Activated CD4-positive, alpha-beta memory T cell treated with anti-CD3 and anti-CD28 coated beads for 36 hours (primary cell): ENCODE data around the gene CABLES1. TPM values are rescaled to one million over a fixed set of nuclear protein-coding genes. Genes with fewer than 3 reads are reported as not detected.

Experiments
- CTCF ChIA-PET: fragments of 350-600 bp; sonication (Branson Sonifier 250); formaldehyde crosslinking; loops from one replicate; lab custom pipeline; 2021; ENCODE audit warnings: antibody characterized with exemption, inconsistent platforms; lab: Charles Lee
- POLR2A ChIA-PET: fragments of 350-600 bp; sonication (Branson Sonifier 250); formaldehyde crosslinking; loops from one replicate; lab custom pipeline; 2021; ENCODE audit warnings: antibody characterized with exemption; lab: Charles Lee
- DNase-seq: peaks from one replicate; pipeline ENCODE4 v3.0.0-alpha.2; 2020
- H3K27ac Mint-ChIP-seq: one replicate; pipeline ENCODE4 v1.8.0; 2021; ENCODE audit warnings: mixed read lengths
- H3K27me3 Mint-ChIP-seq: one replicate; pipeline ENCODE4 v1.8.0; 2021; ENCODE audit warnings: mixed read lengths
- H3K36me3 Mint-ChIP-seq: one replicate; pipeline ENCODE4 v1.8.0; 2021; ENCODE audit warnings: mixed read lengths
- H3K4me1 Mint-ChIP-seq: one replicate; pipeline ENCODE4 v1.8.0; 2021; ENCODE audit warnings: low read depth, mixed read lengths
- H3K4me3 Mint-ChIP-seq: one replicate; pipeline ENCODE4 v1.8.0; 2021; ENCODE audit warnings: mild to moderate bottlenecking, mixed read lengths
- H3K9me3 Mint-ChIP-seq: one replicate; pipeline ENCODE4 v1.8.0; 2021; ENCODE audit warnings: mixed read lengths
- intact Hi-C: fragments of 100-400 bp; cut with micrococcal nuclease; formaldehyde crosslinking; loops from one replicate; pipeline ENCODE4 v1.15.1; 2023
- total RNA-seq, 2 experiments: library from RNA; stranded (reverse); gene quantifications; one replicate each; pipeline ENCODE4 v1.2.3, GENCODE V29; 2021

The CABLES1 gene
- total RNA-seq, 2 experiments from 2014 or later: 1.2 to 2.2 TPM

DNA sequence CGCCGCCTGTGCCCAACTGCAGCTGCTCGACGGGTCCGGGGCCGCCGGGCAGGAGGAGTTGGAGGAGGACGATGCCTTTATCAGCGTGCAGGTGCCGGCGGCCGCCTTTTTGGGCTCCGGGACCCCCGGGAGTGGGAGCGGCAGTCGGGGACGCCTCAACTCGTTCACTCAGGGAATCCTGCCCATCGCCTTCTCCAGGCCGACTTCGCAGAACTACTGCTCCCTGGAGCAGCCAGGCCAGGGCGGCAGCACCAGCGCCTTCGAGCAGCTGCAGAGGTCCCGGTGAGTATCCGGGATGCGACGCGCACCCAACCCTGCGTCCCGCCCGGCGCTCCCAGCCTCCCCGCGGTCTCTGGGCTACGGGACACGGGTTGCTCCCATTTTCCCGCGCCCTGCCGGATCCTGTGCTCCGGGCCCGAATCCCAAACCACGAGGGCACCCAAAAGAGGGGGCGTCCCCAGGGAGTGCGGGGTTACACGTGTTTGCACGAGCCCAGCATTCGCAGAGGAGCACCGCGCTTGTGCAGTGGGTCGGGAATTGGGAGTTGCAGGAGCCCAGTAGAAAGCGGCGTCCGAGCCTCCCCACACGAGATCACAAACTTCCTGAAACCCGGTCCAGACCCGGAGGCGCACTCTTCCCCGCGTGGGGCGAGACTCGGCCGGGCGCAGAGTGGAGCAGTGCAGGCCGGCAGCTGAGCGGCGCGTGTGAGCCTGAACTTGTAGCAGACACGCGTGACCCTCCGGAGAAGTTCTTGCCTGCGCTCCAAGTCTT, 1.2 kb downstream of the CABLES1 start:
- ChIA-PET CTCF (interaction anchor here (1.0 to 8.8 kb wide), 2 partner anchors 243 to 276 kb away, joined by 3 to 126 read pairs; no protein-coding TSS in a partner anchor), POLR2A (no interaction called here)
- Mint-ChIP-seq H3K4me1 (peaks cover 14% of the 10 kb centered on the region), H3K27ac (no peak overlapping the region), H3K36me3 (peaks cover 2% of the 10 kb centered on the region), H3K27me3 (peaks cover 42% of the 10 kb centered on the region), H3K4me3 (peak overlapping the region; percentile 48), H3K9me3 (no peaks in the 10 kb centered on the region)
- intact Hi-C loops: no loop called here
- peak; percentile 15 for DNase-seq

DNA sequence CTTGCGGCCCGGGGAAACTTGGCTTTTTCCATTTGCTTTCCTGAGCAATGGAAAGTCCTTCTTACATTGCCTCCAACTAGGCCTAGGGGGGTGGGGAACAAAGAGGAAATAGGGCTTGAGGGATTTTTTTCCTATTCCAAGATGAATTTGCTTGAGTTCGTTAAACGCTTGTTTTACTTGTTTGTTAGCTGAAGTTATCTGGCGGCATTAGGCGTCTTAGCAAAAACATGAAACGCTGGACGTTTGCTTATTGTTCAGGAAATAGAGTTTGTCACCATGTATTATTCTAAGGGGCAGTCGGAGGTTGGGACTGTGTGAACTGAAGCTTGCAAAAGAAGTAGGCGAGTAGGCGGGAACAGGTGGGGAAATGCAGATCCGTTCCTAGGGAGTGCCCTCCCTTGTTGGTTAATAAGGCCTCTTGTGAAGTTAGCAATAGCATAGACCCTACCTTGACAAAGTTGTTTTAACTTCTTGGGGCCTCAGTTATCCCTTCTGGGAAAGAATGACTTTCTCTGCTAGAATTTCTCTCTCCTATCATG, 1.9 kb downstream of the CABLES1 start:
- Mint-ChIP-seq H3K9me3 (no peaks in the 10 kb centered on the region), H3K4me3 (peak overlapping the region; percentile 48), H3K36me3 (peaks cover 2% of the 10 kb centered on the region), H3K4me1 (peaks cover 11% of the 10 kb centered on the region), H3K27me3 (peaks cover 37% of the 10 kb centered on the region), H3K27ac (no peak overlapping the region)
- intact Hi-C loops: no loop called here
- DNase-seq: no peak
- ChIA-PET CTCF (interaction anchor here (1.0 kb wide), 1 partner anchor 242 kb away, joined by 3 read pairs; no protein-coding TSS in a partner anchor), POLR2A (no interaction called here)

DNA sequence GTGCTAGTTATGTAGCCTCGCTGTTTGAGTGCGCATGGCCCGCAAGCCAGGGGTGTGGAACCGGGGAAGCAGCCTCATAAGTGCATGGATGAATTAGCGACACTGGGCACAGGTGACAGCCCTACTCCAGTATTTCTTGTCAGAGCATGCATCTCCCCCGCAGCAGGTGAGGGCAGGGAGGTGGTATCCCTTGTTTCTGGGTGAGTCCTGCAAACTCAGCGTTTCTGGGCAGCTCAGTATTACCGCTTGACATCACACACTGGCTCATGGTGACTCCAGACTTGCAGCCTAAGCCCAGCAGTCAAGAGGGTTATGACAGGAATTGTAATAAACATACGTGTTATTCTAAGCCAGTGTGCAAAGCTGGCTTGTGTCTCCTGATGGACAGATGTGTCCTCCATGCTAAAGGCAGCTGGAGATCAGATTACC, 2.5 kb downstream of the CABLES1 start:
- POLR2A ChIA-PET: no interaction called here

DNA sequence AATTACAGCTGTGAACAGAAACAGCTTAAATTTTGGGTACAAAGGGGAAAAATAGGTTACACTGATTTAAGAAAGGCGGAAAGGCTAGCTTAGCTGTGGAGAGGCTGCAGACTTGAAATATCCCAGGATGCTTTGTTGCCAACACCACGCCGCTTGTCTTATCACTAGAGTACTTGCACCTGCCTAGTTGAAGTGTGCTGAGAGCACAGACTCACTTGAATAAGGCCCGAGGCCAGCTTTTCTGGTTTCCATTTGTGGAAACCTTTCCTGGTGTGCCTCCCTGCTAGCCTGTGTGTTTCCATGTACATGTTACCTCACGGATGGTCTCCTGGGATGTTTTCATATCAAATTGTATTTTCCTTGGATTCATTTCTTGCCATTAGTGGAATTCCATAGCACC, 3.2 kb downstream of the CABLES1 start:
- ChIA-PET POLR2A (no interaction called here), CTCF (no interaction called here)
- peaks cover 2% of the 10 kb centered on the region for H3K36me3 Mint-ChIP-seq
- no peak overlapping the region for H3K27ac Mint-ChIP-seq
- peaks cover 11% of the 10 kb centered on the region for H3K4me1 Mint-ChIP-seq
- peaks cover 37% of the 10 kb centered on the region for H3K27me3 Mint-ChIP-seq
- H3K9me3 Mint-ChIP-seq: no peaks in the 10 kb centered on the region
- no peak overlapping the region for H3K4me3 Mint-ChIP-seq
- intact Hi-C loops: no loop called here
- no peak for DNase-seq

More for the DNA sequence above, 2.5 kb downstream of the CABLES1 start:
- H3K4me1 Mint-ChIP-seq: peaks cover 11% of the 10 kb centered on the region
- no peaks in the 10 kb centered on the region for H3K9me3 Mint-ChIP-seq
- peaks cover 37% of the 10 kb centered on the region for H3K27me3 Mint-ChIP-seq
- intact Hi-C loops: no loop called here
- H3K36me3 Mint-ChIP-seq: peaks cover 2% of the 10 kb centered on the region
- H3K27ac Mint-ChIP-seq: no peak overlapping the region
- no peak for DNase-seq
- H3K4me3 Mint-ChIP-seq: no peak overlapping the region
- CTCF ChIA-PET: no interaction called here

DNA sequence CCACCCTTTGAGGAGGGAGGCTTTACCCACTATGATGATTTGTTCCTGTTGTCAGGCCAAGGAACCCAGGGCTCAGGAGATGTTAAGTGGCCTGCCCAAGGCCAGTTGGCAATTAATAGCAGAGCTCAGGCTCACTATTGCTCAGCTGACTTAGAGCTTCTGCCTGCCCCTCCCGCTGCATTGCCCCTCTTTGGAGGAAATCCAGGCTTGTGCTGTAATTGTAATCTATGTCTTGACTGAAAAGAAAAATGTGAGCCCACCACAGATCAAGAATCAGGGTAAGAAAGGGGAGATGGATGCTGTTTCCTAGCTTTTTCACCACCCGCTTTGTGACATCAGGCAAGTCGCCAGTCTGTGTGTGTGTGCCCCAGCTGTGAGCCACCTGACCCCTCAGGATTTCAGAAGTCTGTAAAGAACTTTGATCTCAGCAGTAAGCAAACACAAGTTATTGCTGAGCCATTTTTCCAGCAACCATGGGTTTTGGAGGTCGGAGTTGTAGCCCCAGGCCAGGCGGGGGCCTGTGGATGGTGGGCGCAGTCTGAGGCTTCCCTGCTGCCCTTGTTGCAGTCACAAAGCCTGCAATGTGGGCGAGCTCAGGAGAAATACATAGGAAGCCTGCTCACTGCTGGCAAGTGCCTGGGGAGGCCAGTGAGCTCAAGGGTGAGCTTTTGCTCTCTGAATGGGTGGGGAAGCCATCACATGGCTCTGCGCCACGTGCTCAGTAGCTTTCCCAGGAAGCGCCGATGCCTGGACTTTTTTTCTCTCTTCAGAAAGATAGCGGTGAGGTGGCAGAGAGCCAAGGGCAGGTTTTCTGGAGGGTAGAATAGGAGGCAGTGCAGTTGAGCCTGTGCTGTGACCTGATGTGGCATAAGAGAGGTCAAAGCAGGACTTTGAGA, 6.1 kb downstream of the CABLES1 start:
- Mint-ChIP-seq H3K4me3 (no peak overlapping the region), H3K36me3 (no peaks in the 10 kb centered on the region), H3K9me3 (no peaks in the 10 kb centered on the region), H3K4me1 (peaks cover 1% of the 10 kb centered on the region), H3K27me3 (peaks cover 22% of the 10 kb centered on the region), H3K27ac (no peak overlapping the region)
- intact Hi-C loops: no loop called here
- CTCF ChIA-PET: no interaction called here
- POLR2A ChIA-PET: no interaction called here
- no peak for DNase-seq

DNA sequence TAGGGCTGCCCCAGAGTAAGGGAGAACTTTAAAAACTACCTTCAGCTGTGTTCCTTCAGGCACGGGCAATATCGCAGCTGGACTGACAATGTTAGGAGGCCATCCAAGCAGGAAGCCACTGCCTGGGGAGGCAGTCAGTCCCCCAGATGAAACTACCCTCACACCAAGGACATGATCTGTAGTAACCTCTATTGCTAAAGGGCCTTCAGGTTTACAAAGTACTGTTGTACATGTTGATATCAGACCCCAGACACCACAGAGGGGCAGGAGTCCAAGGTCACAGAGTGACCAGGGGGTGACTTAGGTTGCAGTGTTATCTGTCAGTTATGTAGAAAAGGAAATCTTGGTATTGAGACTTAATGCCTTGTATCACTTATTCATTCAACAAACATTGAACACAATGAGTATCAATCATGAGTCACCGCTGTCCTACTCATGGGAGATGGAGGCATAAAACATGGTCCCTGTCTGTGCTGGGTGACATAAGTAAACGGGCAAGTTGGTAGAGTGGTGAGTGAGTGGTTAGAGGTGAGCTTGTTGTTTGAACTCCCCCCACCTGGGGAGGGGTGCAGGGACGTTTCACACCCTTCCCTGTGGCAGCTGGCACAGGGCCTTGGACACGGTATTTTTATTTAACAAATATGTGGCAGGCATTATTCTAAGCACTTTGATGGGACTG, 7.1 kb downstream of the CABLES1 start:
- intact Hi-C loops: no loop called here
- Mint-ChIP-seq H3K4me1 (peaks cover 1% of the 10 kb centered on the region), H3K27me3 (peaks cover 13% of the 10 kb centered on the region), H3K36me3 (no peaks in the 10 kb centered on the region), H3K9me3 (no peaks in the 10 kb centered on the region), H3K27ac (no peak overlapping the region), H3K4me3 (no peak overlapping the region)
- no peak for DNase-seq
- CTCF ChIA-PET: interaction anchor here (1.1 to 1.6 kb wide), 2 partner anchors 11 to 266 kb away, joined by 3 to 4 read pairs; no protein-coding TSS in a partner anchor
- POLR2A ChIA-PET: no interaction called here

DNA sequence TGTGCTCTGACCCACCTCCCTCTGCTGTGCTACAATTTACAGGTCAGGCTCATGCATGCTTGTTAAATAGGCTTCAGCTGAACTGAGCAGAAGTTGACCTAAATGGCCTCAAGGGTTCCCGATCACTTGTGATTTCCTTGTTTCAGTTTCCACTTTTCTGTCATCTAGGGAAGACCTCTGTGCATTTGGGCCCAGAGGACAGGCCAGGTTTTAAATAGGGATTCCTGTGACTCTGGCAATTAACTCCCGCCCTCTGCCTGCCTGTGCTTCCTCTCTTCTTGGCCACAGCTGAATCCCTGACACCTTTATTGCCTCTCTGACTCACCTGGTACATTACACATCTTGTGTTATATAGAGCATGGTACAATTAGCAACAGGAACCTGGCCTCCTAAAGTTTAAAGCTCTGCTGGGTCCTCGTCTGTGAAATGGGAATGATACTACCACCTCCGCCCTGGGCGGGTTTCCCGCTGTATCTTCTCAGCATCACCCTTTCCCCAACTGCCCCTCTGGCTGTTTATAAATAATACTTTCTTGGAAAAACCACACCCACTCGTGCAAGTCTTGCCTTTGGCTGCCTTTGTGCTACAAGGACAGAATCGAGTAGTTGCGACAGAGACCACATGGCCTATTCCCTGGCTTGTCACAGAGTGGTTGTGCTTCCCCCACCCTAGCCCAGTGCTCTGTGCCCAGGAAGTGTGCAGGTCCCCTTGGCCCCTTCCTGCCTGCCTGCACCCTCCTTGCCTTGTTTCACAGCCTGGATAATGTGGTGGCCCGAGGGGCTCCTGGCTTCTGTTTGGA, 7.9 kb downstream of the CABLES1 start:
- Mint-ChIP-seq H3K27ac (no peak overlapping the region), H3K36me3 (no peaks in the 10 kb centered on the region), H3K9me3 (no peaks in the 10 kb centered on the region), H3K4me3 (no peak overlapping the region), H3K4me1 (peaks cover 1% of the 10 kb centered on the region), H3K27me3 (peaks cover 5% of the 10 kb centered on the region)
- intact Hi-C loops: no loop called here
- POLR2A ChIA-PET: no interaction called here
- CTCF ChIA-PET: interaction anchor here (1.1 to 1.6 kb wide), 2 partner anchors 12 to 265 kb away, joined by 3 to 4 read pairs; no protein-coding TSS in a partner anchor
- no peak for DNase-seq

DNA sequence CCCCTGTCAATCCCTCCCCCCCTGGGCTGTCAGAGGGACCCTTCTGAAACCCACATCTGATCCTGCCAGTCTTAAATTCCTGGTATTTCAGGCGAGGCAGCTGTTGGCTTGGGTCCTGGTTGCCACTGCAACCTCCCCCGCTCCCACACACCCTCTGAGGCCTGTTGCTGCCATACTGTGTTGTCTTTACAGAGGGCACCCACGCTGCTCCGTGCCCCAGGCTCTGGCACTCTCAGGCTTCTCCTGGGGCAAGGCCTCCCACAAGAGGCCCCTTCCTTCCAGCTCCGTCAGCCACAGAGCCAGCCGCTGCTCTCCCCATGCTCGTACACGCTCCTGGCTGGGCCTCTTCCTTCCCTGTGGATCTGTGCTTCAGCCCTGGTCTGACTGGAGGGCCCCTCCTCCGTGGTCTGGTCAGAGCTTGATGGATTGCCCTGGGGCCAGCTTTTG, 8.6 kb downstream of the CABLES1 start:
- H3K27me3 Mint-ChIP-seq: peaks cover 2% of the 10 kb centered on the region
- H3K4me1 Mint-ChIP-seq: peaks cover 1% of the 10 kb centered on the region
- CTCF ChIA-PET: interaction anchor here (1.1 to 1.6 kb wide), 2 partner anchors 12 to 264 kb away, joined by 3 to 4 read pairs; no protein-coding TSS in a partner anchor
- POLR2A ChIA-PET: no interaction called here
- H3K27ac Mint-ChIP-seq: no peak overlapping the region
- DNase-seq: no peak
- intact Hi-C loops: no loop called here
- H3K4me3 Mint-ChIP-seq: no peak overlapping the region
- no peaks in the 10 kb centered on the region for H3K9me3 Mint-ChIP-seq
- H3K36me3 Mint-ChIP-seq: no peaks in the 10 kb centered on the region

DNA sequence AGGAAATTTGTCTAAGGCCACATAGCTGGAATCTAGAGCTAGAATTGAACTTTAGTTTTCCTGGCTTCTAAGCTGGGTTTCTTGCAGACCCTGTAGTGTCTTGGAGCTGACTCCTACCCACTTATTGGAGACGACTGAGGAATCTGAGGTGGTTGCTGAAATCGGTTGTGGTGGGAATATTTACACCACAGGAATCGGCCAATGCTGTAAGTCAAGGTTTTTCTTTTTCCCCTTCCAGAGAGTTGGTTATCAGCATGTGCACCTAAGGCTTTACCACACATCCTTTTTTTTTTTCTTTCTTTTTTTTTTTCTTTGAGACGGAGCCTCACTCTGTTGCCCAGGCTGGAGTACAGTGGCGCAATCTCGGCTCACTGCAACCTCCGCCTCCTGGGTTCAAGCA, 9.4 kb downstream of the CABLES1 start:
- DNase-seq: no peak
- ChIA-PET POLR2A (no interaction called here), CTCF (no interaction called here)

DNA sequence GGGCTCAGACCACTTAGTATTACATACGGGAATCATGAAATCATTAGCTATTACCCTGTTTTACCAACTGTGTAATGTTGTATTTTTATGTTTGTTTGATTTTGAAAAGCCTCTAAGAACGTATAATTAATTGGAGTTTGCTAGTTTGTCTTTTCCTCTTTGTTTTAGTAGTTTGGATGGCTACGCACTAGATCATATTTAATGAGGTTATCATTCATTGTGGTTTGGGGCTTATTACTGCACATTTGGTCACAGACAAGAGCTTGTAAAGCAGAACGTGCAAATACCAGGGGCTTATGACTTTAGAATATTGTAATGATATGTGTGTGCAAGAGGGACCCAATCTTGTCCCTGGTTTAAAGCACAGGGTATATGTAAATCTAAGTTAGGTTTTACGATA, 10.3 kb downstream of the CABLES1 start:
- Mint-ChIP-seq H3K27me3 (no peaks in the 10 kb centered on the region), H3K36me3 (no peaks in the 10 kb centered on the region), H3K27ac (no peak overlapping the region), H3K4me1 (peaks cover 1% of the 10 kb centered on the region), H3K4me3 (no peak overlapping the region), H3K9me3 (no peaks in the 10 kb centered on the region)
- POLR2A ChIA-PET: no interaction called here
- CTCF ChIA-PET: interaction anchor here (0.6 to 1.6 kb wide), 2 partner anchors 10 to 14 kb away, joined by 3 to 7 read pairs; no protein-coding TSS in a partner anchor
- DNase-seq: no peak
- intact Hi-C loops: no loop called here

More for the DNA sequence above, 9.4 kb downstream of the CABLES1 start:
- Mint-ChIP-seq H3K27ac (no peak overlapping the region), H3K27me3 (no peaks in the 10 kb centered on the region), H3K4me1 (peaks cover 1% of the 10 kb centered on the region), H3K9me3 (no peaks in the 10 kb centered on the region), H3K36me3 (no peaks in the 10 kb centered on the region), H3K4me3 (no peak overlapping the region)
- intact Hi-C loops: no loop called here
